GM12878 (cell line): Measurements from ENCODE around the gene HNRNPH3. TPM values are rescaled to one million over a fixed set of nuclear protein-coding genes. Genes with fewer than 3 reads are reported as not detected.

Experiments
- ATAC-seq: fragments of 200-7000 bp; cut with Tn5 transposase; 3 replicates; pipeline ENCODE4 v1.9.1; 2020; ENCODE audit warnings: mild to moderate bottlenecking, moderate library complexity
- BruUV-seq: library from RNA; stranded (reverse); fragments of 400-500 nt; replicated peaks from 2 replicates; lab custom pipeline; 2021; lab: Mats Ljungman, UMichigan
- CTCF ChIA-PET: fragments of 300-600 bp; sonication (Branson Sonifier 250); formaldehyde crosslinking; extraction: SDS; loops from one replicate; lab custom pipeline; 2021; ENCODE audit warnings: inconsistent platforms; lab: Yijun Ruan, JAX
- POLR2A ChIA-PET: fragments of 350-600 bp; formaldehyde crosslinking; extraction: SDS; loops from one replicate; lab custom pipeline; 2021; ENCODE audit warnings: inconsistent platforms; lab: Charles Lee
- RAD21 ChIA-PET: fragments of 300-600 bp; sonication (Branson Sonifier 250); formaldehyde crosslinking; loops from one replicate; lab custom pipeline; 2023; ENCODE audit warnings: antibody characterized with exemption; ENCODE audit not compliant: unreplicated experiment; lab: Charles Lee
- SMC1A ChIA-PET: fragments of 300-600 bp; sonication (Branson Sonifier 250); formaldehyde crosslinking; loops from one replicate; lab custom pipeline; 2023; ENCODE audit not compliant: unreplicated experiment, uncharacterized antibody; lab: Charles Lee
- DNase-seq: peaks from one replicate; pipeline ENCODE4 v3.0.0-alpha.2; 2011; ENCODE audit warnings: low read depth, low spot score
- FAIRE-seq: peaks from 3 replicates; lab custom pipeline; 2011; peaks lifted over from hg19 to GRCh38; lab: Jason Lieb, UNC
- H2AFZ ChIP-seq: 2 replicates; pipeline ENCODE4 v1.6.0; 2011; ENCODE audit warnings: low read depth, low read length, control low read depth; ENCODE audit not compliant: control insufficient read depth
- H3K27ac ChIP-seq: 2 replicates; pipeline ENCODE4 v1.5.1; 2011; ENCODE audit warnings: control low read depth; ENCODE audit not compliant: control insufficient read depth, insufficient read depth
- H3K27me3 ChIP-seq, 2 experiments: replicated peaks in 1 of 2; 2 replicates each; pipeline versions ENCODE4 v1.6.0 to v1.6.1; 2011; ENCODE audit warnings: low read length in 1 of 2; ENCODE audit not compliant: control insufficient read depth in 2 of 2, insufficient read depth in 2 of 2
- H3K36me3 ChIP-seq, 2 experiments: 2 replicates each; pipeline ENCODE4 v1.5.1; 2011; ENCODE audit warnings: low read length in 1 of 2; ENCODE audit not compliant: control insufficient read depth in 2 of 2, insufficient read depth in 2 of 2
- H3K4me1 ChIP-seq: 2 replicates; pipeline ENCODE4 v1.6.1; 2011; ENCODE audit warnings: mild to moderate bottlenecking, low read length, moderate library complexity, mixed read lengths; ENCODE audit not compliant: control insufficient read depth, insufficient read depth
- H3K4me2 ChIP-seq: 2 replicates; pipeline ENCODE4 v1.6.0; 2011; ENCODE audit warnings: control low read depth; ENCODE audit not compliant: control insufficient read depth, insufficient read depth
- H3K4me3 ChIP-seq: fragments of 200-600 bp; sonication (generic); 2 replicates; pipeline ENCODE4 v1.5.1; 2016
- H3K79me2 ChIP-seq: 2 replicates; pipeline ENCODE4 v1.6.0; 2011; ENCODE audit warnings: low read length; ENCODE audit not compliant: control insufficient read depth, insufficient read depth
- H3K9ac ChIP-seq: 2 replicates; pipeline ENCODE4 v1.8.0; 2011; ENCODE audit warnings: low read length, control low read depth, mixed read lengths; ENCODE audit not compliant: control insufficient read depth, insufficient read depth
- H3K9me3 ChIP-seq: replicated peaks from 3 replicates; pipeline ENCODE4 v1.5.1; 2011; ENCODE audit warnings: mild to moderate bottlenecking, low read length; ENCODE audit not compliant: control insufficient read depth, insufficient read depth
- H4K20me1 ChIP-seq: 2 replicates; pipeline ENCODE4 v1.6.0; 2011; ENCODE audit not compliant: control insufficient read depth, insufficient read depth
- ATF7 ChIP-seq: fragments of 450-650 bp; IDR thresholded peaks from 2 replicates; pipeline ENCODE4 v1.6.1; 2016; ENCODE audit warnings: low read depth, mild to moderate bottlenecking
- EGR1 ChIP-seq, 2 experiments: IDR thresholded peaks; 1 replicate in 1 of 2; 2 replicates in 1 of 2; pipeline ENCODE4 v1.6.1; 2011 to 2012; ENCODE audit warnings: low read depth in 2 of 2, low read length in 2 of 2, borderline replicate concordance in 1 of 2, mild to moderate bottlenecking in 1 of 2, moderate library complexity in 1 of 2
- ELK1 ChIP-seq: IDR thresholded peaks from 2 replicates; pipeline ENCODE4 v1.6.1; 2012; ENCODE audit warnings: low read depth, low read length, improper control_type of control experiment
- EP300 ChIP-seq, 2 experiments: fragments of 150-350 bp in 1 of 2; IDR thresholded peaks; 2 replicates each; pipeline ENCODE4 v1.6.1; 2011 to 2012; ENCODE audit warnings: low read depth in 2 of 2, low read length in 2 of 2, borderline replicate concordance in 1 of 2, improper control_type of control experiment in 1 of 2, inconsistent platforms in 1 of 2; ENCODE audit not compliant: control insufficient read depth in 1 of 2
- ESRRA ChIP-seq: IDR thresholded peaks from 2 replicates; pipeline ENCODE4 v1.6.1; 2012; ENCODE audit warnings: mild to moderate bottlenecking, low read length, improper control_type of control experiment
- FOXK2 ChIP-seq: fragments of 450-650 bp; IDR thresholded peaks from 2 replicates; pipeline ENCODE4 v1.6.1; 2017; ENCODE audit warnings: mild to moderate bottlenecking, moderate library complexity
- LARP7 ChIP-seq: fragments of 450-650 bp; IDR thresholded peaks from 2 replicates; pipeline ENCODE4 v1.6.1; 2017; ENCODE audit warnings: mild to moderate bottlenecking
- MTA2 ChIP-seq: fragments of 450-650 bp; IDR thresholded peaks from 2 replicates; pipeline ENCODE4 v1.6.1; 2016; ENCODE audit warnings: low read depth, mild to moderate bottlenecking, moderate library complexity
- MTA3 ChIP-seq: IDR thresholded peaks from 2 replicates; pipeline ENCODE4 v1.6.1; 2012; ENCODE audit warnings: low read length, inconsistent platforms, borderline replicate concordance
- NBN ChIP-seq: fragments of 450-650 bp; IDR thresholded peaks from 2 replicates; pipeline ENCODE4 v1.6.1; 2016
- PAX8 ChIP-seq: fragments of 450-650 bp; IDR thresholded peaks from 2 replicates; pipeline ENCODE4 v1.6.1; 2017; ENCODE audit warnings: mild to moderate bottlenecking, moderate library complexity
- SMAD1 ChIP-seq: fragments of 450-650 bp; IDR thresholded peaks from 2 replicates; pipeline ENCODE4 v1.6.1; 2018; ENCODE audit warnings: mild to moderate bottlenecking, low read depth; ENCODE audit not compliant: partially characterized antibody
- SREBF2 ChIP-seq: IDR thresholded peaks from 2 replicates; pipeline ENCODE4 v1.6.1; 2012; ENCODE audit warnings: mild to moderate bottlenecking, low read length
- SRF ChIP-seq, 2 experiments: IDR thresholded peaks; 2 replicates each; pipeline ENCODE4 v1.6.1; 2011; ENCODE audit warnings: low read depth in 2 of 2, low read length in 2 of 2, mild to moderate bottlenecking in 1 of 2, moderate library complexity in 1 of 2
- SUPT20H ChIP-seq: IDR thresholded peaks from 2 replicates; pipeline ENCODE4 v1.6.1; 2011; ENCODE audit warnings: low read depth, mild to moderate bottlenecking, low read length, moderate library complexity, borderline replicate concordance; ENCODE audit not compliant: control insufficient read depth
- YBX1 ChIP-seq: fragments of 450-650 bp; IDR thresholded peaks from 2 replicates; pipeline ENCODE4 v1.6.1; 2016; ENCODE audit warnings: antibody characterized with exemption
- ZNF384 ChIP-seq: IDR thresholded peaks from 2 replicates; pipeline ENCODE4 v1.6.1; 2012; ENCODE audit warnings: low read depth, mild to moderate bottlenecking, low read length, improper control_type of control experiment, borderline replicate concordance
- WGBS: methylation state at CpG from one replicate; pipeline ENCODE4 v1.1.6; 2016; ENCODE audit warnings: low lambda C conversion rate; ENCODE audit not compliant: insufficient replicate concordance, insufficient coverage; ENCODE audit errors: missing lambda C conversion rate; 5-methylcytosine and 5-hydroxymethylcytosine counted together
- in situ Hi-C: fragments of 300-500 bp; cut with MboI; formaldehyde crosslinking; loops from 9 replicates; pipeline ENCODE4 v1.14.3; 2018; ENCODE audit warnings: mixed read lengths
- intact Hi-C: fragments of 100-400 bp; cut with micrococcal nuclease; formaldehyde crosslinking; loops from one replicate; pipeline ENCODE4 v1.14.2; 2022; ENCODE audit not compliant: unreplicated experiment
- polyA plus RNA-seq, 11 experiments: library from polyadenylated mRNA; depleted of rRNA in 4 of 11; unstranded in 6 of 11; stranded (reverse) in 5 of 11; fragments of >200 nt; fragmentation: Nextera tagmentation in 4 of 11; fragmentation: Illumina TruSeq in 1 of 11; extraction: Ambion mirVana in 4 of 11; extraction: Trizol in 1 of 11; gene quantifications; 1 replicate in 1 of 11; 2 replicates in 10 of 11; pipeline versions ENCODE4 v1.2.1 to v1.2.3, GENCODE V29; 2011 to 2016; ENCODE audit warnings: inconsistent platforms in 2 of 11, missing spikeins in 2 of 11, low read depth in 1 of 11
- total RNA-seq, 4 experiments: library from RNA; depleted of rRNA in 3 of 4; stranded (reverse); fragments of >200 nt in 3 of 4; fragmentation: Illumina TruSeq in 1 of 4; extraction: Trizol in 1 of 4; gene quantifications; 2 replicates each; pipeline versions ENCODE4 v1.2.1 to v1.2.3, GENCODE V29; 2013 to 2021
- TF ChIP-seq, protein P1 (sequence below): fragments of 150-350 bp; IDR thresholded peaks from 2 replicates; pipeline ENCODE4 v1.6.1; 2014; ENCODE audit warnings: mild to moderate bottlenecking, low read depth, low read length
- TF ChIP-seq, protein P2 (sequence below): IDR thresholded peaks from 2 replicates; pipeline ENCODE4 v1.6.1; 2012; ENCODE audit warnings: mild to moderate bottlenecking, low read depth, low read length

Gene HNRNPH3
- total and polyA plus RNA-seq, 10 of the 15 experiments (the other 5 are each of a cell fraction or from before 2014, with no cell fraction given), result 20.1 to 292 (median 121) TPM

- SMC1A ChIA-PET, result no interaction called here
- Histone ChIP-seq H3K27me3 (no peaks in the 10 kb centered on the region), H3K4me3 (no peak overlapping the region), H3K4me1 (no peaks in the 10 kb centered on the region), H3K9ac (no peak overlapping the region), H3K27ac (no peak overlapping the region)
- in situ Hi-C loops, result no loop called here
- TF ChIP-seq, protein P1, sequence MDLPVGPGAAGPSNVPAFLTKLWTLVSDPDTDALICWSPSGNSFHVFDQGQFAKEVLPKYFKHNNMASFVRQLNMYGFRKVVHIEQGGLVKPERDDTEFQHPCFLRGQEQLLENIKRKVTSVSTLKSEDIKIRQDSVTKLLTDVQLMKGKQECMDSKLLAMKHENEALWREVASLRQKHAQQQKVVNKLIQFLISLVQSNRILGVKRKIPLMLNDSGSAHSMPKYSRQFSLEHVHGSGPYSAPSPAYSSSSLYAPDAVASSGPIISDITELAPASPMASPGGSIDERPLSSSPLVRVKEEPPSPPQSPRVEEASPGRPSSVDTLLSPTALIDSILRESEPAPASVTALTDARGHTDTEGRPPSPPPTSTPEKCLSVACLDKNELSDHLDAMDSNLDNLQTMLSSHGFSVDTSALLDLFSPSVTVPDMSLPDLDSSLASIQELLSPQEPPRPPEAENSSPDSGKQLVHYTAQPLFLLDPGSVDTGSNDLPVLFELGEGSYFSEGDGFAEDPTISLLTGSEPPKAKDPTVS, result no peak
- TF ChIP-seq, protein P2, sequence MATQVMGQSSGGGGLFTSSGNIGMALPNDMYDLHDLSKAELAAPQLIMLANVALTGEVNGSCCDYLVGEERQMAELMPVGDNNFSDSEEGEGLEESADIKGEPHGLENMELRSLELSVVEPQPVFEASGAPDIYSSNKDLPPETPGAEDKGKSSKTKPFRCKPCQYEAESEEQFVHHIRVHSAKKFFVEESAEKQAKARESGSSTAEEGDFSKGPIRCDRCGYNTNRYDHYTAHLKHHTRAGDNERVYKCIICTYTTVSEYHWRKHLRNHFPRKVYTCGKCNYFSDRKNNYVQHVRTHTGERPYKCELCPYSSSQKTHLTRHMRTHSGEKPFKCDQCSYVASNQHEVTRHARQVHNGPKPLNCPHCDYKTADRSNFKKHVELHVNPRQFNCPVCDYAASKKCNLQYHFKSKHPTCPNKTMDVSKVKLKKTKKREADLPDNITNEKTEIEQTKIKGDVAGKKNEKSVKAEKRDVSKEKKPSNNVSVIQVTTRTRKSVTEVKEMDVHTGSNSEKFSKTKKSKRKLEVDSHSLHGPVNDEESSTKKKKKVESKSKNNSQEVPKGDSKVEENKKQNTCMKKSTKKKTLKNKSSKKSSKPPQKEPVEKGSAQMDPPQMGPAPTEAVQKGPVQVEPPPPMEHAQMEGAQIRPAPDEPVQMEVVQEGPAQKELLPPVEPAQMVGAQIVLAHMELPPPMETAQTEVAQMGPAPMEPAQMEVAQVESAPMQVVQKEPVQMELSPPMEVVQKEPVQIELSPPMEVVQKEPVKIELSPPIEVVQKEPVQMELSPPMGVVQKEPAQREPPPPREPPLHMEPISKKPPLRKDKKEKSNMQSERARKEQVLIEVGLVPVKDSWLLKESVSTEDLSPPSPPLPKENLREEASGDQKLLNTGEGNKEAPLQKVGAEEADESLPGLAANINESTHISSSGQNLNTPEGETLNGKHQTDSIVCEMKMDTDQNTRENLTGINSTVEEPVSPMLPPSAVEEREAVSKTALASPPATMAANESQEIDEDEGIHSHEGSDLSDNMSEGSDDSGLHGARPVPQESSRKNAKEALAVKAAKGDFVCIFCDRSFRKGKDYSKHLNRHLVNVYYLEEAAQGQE, result no peak
- TF ChIP-seq NBN (no peak), FOXK2 (no peak), ESRRA (no peak), EGR1 (IDR thresholded peaks at IDR 0.05; ENCODE audit: borderline replicate concordance in 1 of 2, low read depth in 2 of 2, low read length in 2 of 2) (no peak), ZNF384 (no peak), ELK1 (no peak), MTA3 (no peak), YBX1 (no peak), SUPT20H (no peak), ATF7 (no peak), SRF (IDR thresholded peaks at IDR 0.05; ENCODE audit: low read depth in 2 of 2, low read length in 2 of 2) (no peak), PAX8 (no peak), SMAD1 (no peak), EP300 (IDR thresholded peaks at IDR 0.05; ENCODE audit: borderline replicate concordance in 1 of 2, control insufficient read depth in 1 of 2, low read depth in 2 of 2, low read length in 2 of 2) (no peak), MTA2 (no peak), LARP7 (no peak), SREBF2 (no peak)
- TF ChIP-seq, all 136 proteins: peak for 0
- H2AFZ ChIP-seq, result no peak overlapping the region
- H3K4me2 ChIP-seq, result no peak overlapping the region
- ChIA-PET RAD21 (no interaction called here), CTCF (no interaction called here), POLR2A (no interaction called here)
- DNase-seq (no peak), ATAC-seq (no peak), FAIRE-seq (no peak)
- peaks cover 0 to 3% of the 10 kb centered on the region in 2 experiments; a peak in 2 of 4 replicates for H3K36me3 ChIP-seq
- no peaks in the 10 kb centered on the region for H4K20me1 ChIP-seq
- peaks cover 1% of the 10 kb centered on the region; the same call in 2 of the 3 replicates for H3K9me3 ChIP-seq
- intact Hi-C loops, result no loop called here
- 98% methylated on average over 5 of the region's 5 CpGs for WGBS
- BruUV-seq, result no TSS peak
- H3K79me2 ChIP-seq, result no peaks in the 10 kb centered on the region
Observed at GRCh38 chr10:68366600-68366999, 34.7 kb downstream of the HNRNPH3 start.
